GM12864 (cell line): ENCODE data around the gene NYAP1.
"Not testable (repeated sequence)": the region's sequence is repeated elsewhere in the genome, so short reads cannot be mapped to it uniquely, and the experiment has no call there.

ENCODE experiments used
- DNase-seq: peaks from one replicate; pipeline ENCODE4 v3.0.0-alpha.2; 2011; ENCODE audit warnings: low read depth
- H3K4me3 ChIP-seq: 2 replicates; pipeline ENCODE4 v1.5.1; 2011; ENCODE audit warnings: mild to moderate bottlenecking, low read depth, low read length, control low read depth
- TF ChIP-seq, protein P1 (sequence below): IDR thresholded peaks from 2 replicates; pipeline ENCODE4 v1.5.1; 2011; ENCODE audit warnings: low read depth, mild to moderate bottlenecking, moderate library complexity, low read length, control low read depth, inconsistent platforms; ENCODE audit errors: missing control alignments

Gene NYAP1

DNA sequence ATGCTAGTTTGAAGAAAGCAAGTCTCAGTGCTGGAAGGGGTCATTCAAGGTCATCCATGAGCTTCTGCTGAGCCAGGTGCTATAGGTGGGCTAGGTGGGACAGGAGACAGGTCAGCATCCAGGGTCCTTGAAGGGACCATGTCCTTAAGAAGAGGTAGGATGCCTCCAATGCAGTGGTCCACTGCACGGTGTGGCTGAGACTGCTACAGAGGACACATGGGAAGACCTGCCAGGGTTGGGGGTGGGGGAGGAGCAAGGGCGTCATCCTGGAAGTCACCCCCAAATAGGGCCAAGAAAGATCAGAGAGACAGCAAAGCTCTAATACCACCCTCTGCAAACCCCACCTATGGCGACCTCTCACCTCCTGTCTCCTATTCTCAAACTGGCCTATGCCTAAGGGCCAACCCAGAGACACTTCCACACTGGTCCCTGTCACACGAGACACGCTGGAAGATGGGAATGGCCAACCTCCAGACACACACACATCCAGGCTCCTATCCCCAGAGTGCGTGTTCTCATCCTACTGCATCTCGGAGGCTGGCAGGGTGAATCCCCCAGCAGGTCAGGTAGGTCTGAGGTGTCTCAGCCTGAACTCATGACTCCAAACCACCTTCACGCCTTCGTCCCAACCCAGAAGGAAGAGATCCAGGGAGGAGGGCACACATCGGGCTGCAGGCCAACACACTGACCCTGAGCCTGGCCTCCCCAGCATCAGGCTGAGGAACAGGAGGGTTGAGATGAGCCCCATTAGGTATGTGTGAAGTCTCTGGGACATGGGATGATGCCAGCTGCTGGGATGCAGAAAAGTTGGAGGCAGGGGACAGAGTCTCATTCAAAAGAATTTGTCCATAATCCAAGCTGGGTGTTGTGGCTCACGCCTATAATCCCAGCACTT, 41.8 kb upstream of the NYAP1 start:
- no peak for DNase-seq
- no peak overlapping the region for H3K4me3 ChIP-seq
- TF ChIP-seq, protein P1, sequence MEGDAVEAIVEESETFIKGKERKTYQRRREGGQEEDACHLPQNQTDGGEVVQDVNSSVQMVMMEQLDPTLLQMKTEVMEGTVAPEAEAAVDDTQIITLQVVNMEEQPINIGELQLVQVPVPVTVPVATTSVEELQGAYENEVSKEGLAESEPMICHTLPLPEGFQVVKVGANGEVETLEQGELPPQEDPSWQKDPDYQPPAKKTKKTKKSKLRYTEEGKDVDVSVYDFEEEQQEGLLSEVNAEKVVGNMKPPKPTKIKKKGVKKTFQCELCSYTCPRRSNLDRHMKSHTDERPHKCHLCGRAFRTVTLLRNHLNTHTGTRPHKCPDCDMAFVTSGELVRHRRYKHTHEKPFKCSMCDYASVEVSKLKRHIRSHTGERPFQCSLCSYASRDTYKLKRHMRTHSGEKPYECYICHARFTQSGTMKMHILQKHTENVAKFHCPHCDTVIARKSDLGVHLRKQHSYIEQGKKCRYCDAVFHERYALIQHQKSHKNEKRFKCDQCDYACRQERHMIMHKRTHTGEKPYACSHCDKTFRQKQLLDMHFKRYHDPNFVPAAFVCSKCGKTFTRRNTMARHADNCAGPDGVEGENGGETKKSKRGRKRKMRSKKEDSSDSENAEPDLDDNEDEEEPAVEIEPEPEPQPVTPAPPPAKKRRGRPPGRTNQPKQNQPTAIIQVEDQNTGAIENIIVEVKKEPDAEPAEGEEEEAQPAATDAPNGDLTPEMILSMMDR = no peak

DNA sequence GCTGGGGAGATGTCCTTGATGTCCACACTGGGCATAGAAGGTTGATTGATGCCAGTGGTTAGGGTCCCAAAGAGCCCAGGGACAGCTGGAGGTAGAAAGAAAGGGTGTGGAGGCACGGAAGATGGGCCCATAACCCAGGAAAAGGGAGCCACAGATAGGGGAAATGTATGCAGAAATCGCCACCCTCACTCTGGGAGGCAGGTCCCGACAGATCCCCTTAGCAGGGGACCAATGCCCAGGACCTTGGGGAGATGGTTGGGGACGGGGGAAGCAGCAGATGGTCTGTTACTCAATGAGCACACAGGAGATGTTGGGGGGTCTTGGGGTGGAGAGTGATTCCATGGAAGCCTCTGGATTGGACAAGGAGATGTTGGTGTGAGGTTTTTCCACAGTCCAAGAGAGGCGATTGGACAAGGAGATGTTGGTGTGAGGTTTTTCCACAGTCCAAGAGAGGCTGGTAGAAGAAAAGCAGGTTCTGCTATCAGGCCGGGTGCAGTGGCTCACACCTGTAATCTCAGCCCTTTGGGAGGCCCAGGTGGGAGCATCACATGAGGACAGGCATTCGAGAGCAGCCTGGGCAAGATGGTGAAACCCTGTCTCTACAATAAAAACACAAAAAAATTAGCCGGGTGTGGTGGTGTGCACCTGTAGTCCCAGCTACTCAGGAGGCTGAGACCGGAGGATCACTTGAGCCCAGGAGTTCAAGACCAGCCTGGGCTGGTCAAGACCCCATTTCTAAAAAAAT, 40.5 kb upstream of the NYAP1 start:
- no peak overlapping the region for H3K4me3 ChIP-seq
- no peak for DNase-seq
- TF ChIP-seq, protein P1 = no peak

DNA sequence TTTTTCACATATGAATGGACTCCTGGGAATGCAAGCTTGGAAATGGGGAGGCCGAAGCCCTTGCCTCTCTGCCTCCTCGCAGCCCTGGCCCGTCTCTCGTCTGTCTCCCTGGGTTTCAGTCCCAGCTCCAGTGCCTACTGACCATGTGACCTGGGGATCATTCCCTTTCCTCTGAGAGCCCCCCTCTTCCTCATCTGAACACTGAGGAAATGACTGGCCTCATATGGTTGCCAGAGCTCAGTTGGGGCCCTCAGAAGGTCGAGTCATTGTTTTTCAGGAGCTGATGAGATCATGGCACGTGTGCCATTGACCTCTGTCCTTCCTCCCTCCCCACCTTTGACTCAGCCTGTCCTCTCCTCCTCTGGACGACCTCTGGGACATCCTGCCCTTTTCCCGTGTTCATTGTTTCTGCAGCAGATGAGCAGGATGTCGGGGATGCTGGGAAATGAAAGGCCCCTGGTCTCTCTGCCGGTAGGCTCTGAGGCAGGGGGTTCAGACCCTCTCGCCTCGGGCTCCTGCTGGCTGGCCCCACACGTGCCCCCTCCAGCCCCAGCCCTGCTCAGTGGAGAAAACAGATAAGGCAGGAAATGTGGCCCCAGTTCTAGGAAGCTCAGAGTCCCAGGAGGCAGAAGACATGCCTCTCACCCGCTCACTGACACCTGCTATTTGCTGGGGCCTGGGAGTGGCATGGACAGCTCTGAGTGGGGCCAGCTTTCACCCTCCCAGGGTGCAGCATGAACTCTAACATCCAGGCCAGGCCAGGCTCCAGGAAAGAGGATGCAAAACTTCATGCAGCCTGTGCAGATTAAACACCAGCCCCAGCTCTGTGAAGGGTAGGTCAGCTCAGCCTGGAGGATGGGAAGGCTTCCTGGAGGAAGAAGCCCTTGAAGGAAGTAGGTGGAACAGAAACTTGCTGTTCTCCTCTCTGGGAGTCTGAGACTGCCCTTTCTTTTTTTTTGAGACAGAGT, 39.1 kb upstream of the NYAP1 start:
- TF ChIP-seq, protein P1 = no peak
- no peak overlapping the region for H3K4me3 ChIP-seq
- no peak for DNase-seq

DNA sequence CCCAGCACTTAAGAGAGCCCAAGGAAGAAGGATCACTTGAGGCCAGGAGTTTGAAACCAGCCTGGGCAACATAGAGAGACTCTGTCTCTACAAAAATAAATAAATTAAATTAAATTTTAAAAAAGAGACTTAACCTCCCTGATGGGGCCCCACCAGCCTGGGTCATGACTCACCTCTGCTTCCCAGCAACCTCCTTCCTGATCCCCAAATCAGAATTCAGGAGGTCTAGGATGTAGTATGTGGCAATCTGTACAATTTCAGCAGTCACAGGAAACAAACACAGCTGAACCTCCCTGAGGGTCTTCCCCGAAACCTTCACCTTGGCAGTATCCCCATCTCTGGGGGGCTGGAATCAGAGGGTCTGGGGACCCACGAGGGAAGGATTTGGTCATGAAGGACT, 37.7 kb upstream of the NYAP1 start:
- no peak for DNase-seq
- H3K4me3 ChIP-seq = no peak overlapping the region
- TF ChIP-seq, protein P1 = no peak

DNA sequence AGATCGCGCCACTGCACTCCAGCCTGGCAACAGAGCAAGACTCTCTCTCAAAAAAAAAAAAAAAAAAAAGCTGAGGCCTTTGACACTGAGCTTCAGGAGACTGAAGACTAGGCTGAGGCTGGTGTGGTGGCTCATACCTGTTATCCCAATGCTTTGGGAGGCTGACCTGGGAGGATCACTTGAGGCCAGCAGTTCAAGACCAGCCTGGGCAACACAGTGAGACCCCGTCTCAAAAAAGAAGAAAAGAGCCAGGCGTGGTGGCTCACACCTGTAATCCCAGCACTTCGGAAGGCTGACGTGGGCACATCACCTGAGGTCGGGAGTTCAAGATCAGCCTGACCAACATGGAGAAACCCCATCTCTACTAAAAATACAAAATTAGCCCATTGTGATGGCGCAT, 36.4 kb upstream of the NYAP1 start:
- not testable (repeated sequence) for DNase-seq, H3K4me3 ChIP-seq

DNA sequence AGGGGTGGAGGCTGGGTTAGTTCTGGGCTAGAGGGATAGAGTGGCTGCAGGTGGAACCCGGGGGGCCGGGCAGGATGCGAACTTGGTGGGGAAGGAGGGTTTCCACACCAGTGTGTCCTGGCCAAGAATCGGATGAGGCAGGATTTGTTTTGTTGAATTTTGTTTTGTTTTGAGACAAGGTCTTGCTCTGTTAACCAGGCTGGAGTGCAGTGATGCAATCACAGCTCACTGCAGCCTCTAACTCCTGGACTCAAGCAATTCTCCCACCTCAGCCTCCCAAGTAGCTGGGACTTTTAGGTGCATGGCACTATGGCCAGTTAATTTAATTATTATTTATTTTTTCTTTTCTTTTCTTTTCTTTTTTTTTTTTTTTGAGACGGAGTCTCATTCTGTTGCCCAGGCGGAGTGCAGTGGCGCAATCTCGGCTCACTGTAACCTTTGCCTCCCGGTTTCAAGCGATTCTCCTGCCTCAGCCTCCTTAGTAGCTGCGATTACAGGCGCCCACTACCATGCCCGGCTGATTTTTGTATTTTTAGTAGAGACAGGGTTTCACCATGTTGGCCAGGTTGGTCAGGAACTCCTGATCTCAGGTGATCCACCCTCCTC, 34.4 kb upstream of the NYAP1 start:
- H3K4me3 ChIP-seq = no peak overlapping the region
- TF ChIP-seq, protein P1 = no peak
- no peak for DNase-seq
